ENCODE results near the gene FOSL1. TPM values are rescaled to one million over a fixed set of nuclear protein-coding genes. Genes with fewer than 3 reads are reported as not detected.

The FOSL1 gene
- total RNA-seq, 2 experiments from 2014 or later = 11.1 to 11.3 TPM

GRCh38 chr11:65887723-65888162 lies 12.4 kb downstream of the FOSL1 start:
- intact Hi-C loops (cut with DNase I, micrococcal nuclease) = loop anchor here (1.0 to 2.0 kb wide), 15 partner anchors 14 to 381 kb away; partner anchors contain the start of genes C11orf68 (in 2 of the 2), DRAP1 (in 2 of the 2), MUS81 (in 2 of the 2) and AP5B1 (in 1 of the 2)
- CTCF ChIA-PET = interaction anchor here (0.6 to 10.8 kb wide), 21 partner anchors 10 to 273 kb away, joined by 3 to 210 read pairs (median 5); partner anchors contain the start of genes CFL1, FOSL1, KAT5 and MUS81
- peak; percentile 1 for ATAC-seq

DNA sequence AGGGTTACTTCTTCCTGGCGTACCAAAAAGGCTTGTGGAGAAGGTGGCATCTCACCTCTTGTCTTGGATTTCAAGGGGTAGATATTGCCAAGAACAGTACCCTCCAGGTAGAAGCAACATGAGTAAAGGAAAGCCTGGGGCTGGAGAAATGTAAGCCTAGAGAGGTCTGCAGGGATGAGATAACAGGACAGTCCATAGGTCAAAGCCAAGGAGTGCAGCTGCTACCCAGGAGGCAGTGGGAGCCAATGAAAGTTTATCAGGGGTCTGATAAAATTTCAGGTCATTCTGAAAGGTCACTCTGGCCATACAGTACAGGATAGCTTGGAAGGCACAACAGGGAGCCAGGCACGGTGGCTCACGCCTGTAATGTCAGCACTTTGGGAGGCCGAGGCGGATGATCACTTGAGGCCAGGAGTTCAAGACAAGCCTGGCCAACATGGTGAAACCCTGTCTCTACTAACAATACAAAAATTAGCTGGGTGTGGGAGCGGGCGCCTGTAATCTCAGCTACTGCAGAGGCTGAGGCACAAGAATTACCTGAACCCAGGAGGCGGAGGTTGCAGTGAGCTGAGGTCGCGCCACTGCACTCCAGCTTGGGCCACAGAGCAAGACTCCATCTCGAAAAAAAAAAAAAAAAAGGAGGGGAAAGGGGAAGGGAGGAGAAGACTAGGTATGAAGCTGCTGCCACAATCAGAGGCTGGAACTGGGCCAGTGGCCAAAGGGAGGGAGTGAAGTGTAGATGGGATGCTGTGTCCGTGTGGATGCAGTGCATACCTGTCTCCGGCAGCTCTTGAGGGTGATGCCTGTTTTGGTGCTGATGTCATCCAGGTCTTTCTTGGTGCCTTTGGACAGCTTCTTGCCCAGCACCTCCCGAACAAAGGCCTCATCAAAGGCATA lies 13.1 kb downstream of the FOSL1 start:
- no peaks in the 10 kb centered on the region for H3K27me3 Mint-ChIP-seq
- intact Hi-C loops (cut with DNase I, micrococcal nuclease) = no loop called here
- H3K9me3 Mint-ChIP-seq (ENCODE audit: low read depth) = no peaks in the 10 kb centered on the region
- ATAC-seq (no peak), DNase-seq (no peak)
- POLR2A ChIA-PET = interaction anchor here (6.0 to 6.3 kb wide), 2 partner anchors 13 to 28 kb away, joined by 59 to 68 read pairs; partner anchors contain the start of genes CFL1, FOSL1 and MUS81
- H3K4me3 Mint-ChIP-seq = peak overlapping the region; percentile 94
- CTCF ChIA-PET = interaction anchor here (0.6 to 10.8 kb wide), 16 partner anchors 12 to 181 kb away, joined by 3 to 210 read pairs (median 5); partner anchors contain the start of genes CFL1, FOSL1, KAT5 and MUS81
- H3K36me3 Mint-ChIP-seq (ENCODE audit: low read depth) = peaks cover 34% of the 10 kb centered on the region
- H3K27ac Mint-ChIP-seq = peak overlapping the region; percentile 95
- peaks cover 45% of the 10 kb centered on the region for H3K4me1 Mint-ChIP-seq

More at GRCh38 chr11:65887723-65888162, 12.4 kb downstream of the FOSL1 start:
- no peaks in the 10 kb centered on the region for H3K9me3 Mint-ChIP-seq (ENCODE audit: low read depth)
- DNase-seq = peak; percentile 64
- H3K27ac Mint-ChIP-seq = peak overlapping the region; percentile 95
- peaks cover 52% of the 10 kb centered on the region for H3K4me1 Mint-ChIP-seq
- peak overlapping the region; percentile 94 for H3K4me3 Mint-ChIP-seq
- POLR2A ChIA-PET = interaction anchor here (0.6 to 6.3 kb wide), 7 partner anchors 13 to 255 kb away, joined by 4 to 68 read pairs (median 4); partner anchors contain the start of genes BANF1, CFL1, EIF1AD and FOSL1
- H3K27me3 Mint-ChIP-seq = no peaks in the 10 kb centered on the region
- peaks cover 41% of the 10 kb centered on the region for H3K36me3 Mint-ChIP-seq (ENCODE audit: low read depth)

DNA sequence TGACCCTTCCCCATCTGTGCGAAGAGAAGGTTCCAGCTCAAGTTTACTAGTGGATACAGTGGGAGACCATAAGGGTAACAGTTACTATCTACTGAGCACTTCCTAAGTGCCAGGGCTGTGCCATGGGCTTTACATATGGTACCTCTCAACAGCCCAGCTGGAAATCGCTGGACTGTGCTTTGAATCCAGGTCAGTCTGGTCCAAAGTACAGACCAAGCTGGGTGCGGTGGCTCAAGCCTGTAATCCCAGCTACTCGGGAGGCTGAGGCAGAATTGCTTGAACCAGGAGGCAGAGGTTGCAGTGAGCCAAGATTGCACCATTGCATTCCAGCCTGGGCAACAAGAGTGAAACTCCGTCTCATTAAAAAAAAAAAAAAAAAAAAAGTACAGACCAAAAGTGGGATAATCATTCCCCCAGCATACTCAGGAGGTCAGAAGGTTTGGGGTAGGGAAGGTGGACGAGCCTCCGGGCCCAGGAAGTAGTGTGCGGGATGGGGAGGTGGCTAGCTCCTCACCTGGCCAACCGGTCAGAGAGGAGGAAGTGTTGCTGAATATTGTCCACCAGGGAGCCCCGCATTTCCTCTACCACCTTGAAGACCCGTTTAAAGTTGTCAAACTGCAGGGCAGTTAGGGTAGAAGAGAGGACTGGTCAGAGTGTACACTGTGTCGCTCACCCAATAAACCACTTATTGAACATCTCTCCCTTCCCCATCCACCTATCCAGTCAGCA lies 14.2 kb downstream of the FOSL1 start:
- no peaks in the 10 kb centered on the region for H3K9me3 Mint-ChIP-seq (ENCODE audit: low read depth)
- ChIA-PET CTCF (interaction anchor here (0.6 to 10.8 kb wide), 26 partner anchors 8 to 233 kb away, joined by 3 to 210 read pairs (median 9); partner anchors contain the start of genes CFL1, FOSL1, KAT5 and MUS81), POLR2A (no interaction called here)
- H3K4me3 Mint-ChIP-seq = peak overlapping the region; percentile 94
- peaks cover 50% of the 10 kb centered on the region for H3K4me1 Mint-ChIP-seq
- DNase-seq = no peak
- no peak overlapping the region for H3K27ac Mint-ChIP-seq
- intact Hi-C loops (cut with DNase I, micrococcal nuclease) = no loop called here
- peaks cover 32% of the 10 kb centered on the region for H3K36me3 Mint-ChIP-seq (ENCODE audit: low read depth)
- H3K27me3 Mint-ChIP-seq = no peaks in the 10 kb centered on the region
- ATAC-seq = no peak

- CTCF ChIA-PET = interaction anchor here (0.7 to 10.8 kb wide), 41 partner anchors 8 to 383 kb away, joined by 3 to 210 read pairs (median 5); partner anchors contain the start of genes CFL1, FOSL1, KAT5 and MUS81
- no peaks in the 10 kb centered on the region for H3K27me3 Mint-ChIP-seq
- H3K27ac Mint-ChIP-seq = no peak overlapping the region
- POLR2A ChIA-PET = interaction anchor here (0.5 to 1.5 kb wide), 4 partner anchors 14 to 463 kb away, joined by 3 to 6 read pairs (median 4); partner anchors contain the start of gene NEAT1
- no peak overlapping the region for H3K4me3 Mint-ChIP-seq
- H3K9me3 Mint-ChIP-seq (ENCODE audit: low read depth) = no peaks in the 10 kb centered on the region
- peaks cover 32% of the 10 kb centered on the region for H3K36me3 Mint-ChIP-seq (ENCODE audit: low read depth)
- ATAC-seq (no peak), DNase-seq (no peak)
- intact Hi-C loops (cut with DNase I, micrococcal nuclease) = no loop called here
- H3K4me1 Mint-ChIP-seq = peaks cover 52% of the 10 kb centered on the region
Measured at GRCh38 chr11:65885231-65885630, 15.0 kb downstream of the FOSL1 start.

GRCh38 chr11:65884716-65885092 lies 15.5 kb downstream of the FOSL1 start:
- Mint-ChIP-seq H3K36me3 (ENCODE audit: low read depth) (peaks cover 32% of the 10 kb centered on the region), H3K4me3 (no peak overlapping the region), H3K27me3 (no peaks in the 10 kb centered on the region), H3K27ac (peak overlapping the region; percentile 76), H3K9me3 (ENCODE audit: low read depth) (no peaks in the 10 kb centered on the region), H3K4me1 (peaks cover 51% of the 10 kb centered on the region)
- intact Hi-C loops (cut with DNase I, micrococcal nuclease) = loop anchor here (1.0 kb wide), 3 partner anchors 24 to 138 kb away; partner anchors contain the start of gene MUS81 (in 1 of the 2)
- ChIA-PET CTCF (interaction anchor here (0.6 to 10.8 kb wide), 47 partner anchors 8 to 465 kb away, joined by 3 to 210 read pairs (median 4); partner anchors contain the start of genes BANF1, CFL1, FOSL1 and KAT5), POLR2A (interaction anchor here (0.5 to 1.5 kb wide), 5 partner anchors 13 to 462 kb away, joined by 3 to 6 read pairs (median 3); partner anchors contain the start of gene NEAT1)
- ATAC-seq (peak; percentile 57), DNase-seq (peak; percentile 91)

- CTCF ChIA-PET = interaction anchor here (0.6 to 10.8 kb wide), 43 partner anchors 10 to 464 kb away, joined by 3 to 210 read pairs (median 4); partner anchors contain the start of genes BANF1, CFL1, FOSL1 and KAT5
- H3K4me3 Mint-ChIP-seq = no peak overlapping the region
- no peak for ATAC-seq
- H3K27me3 Mint-ChIP-seq = no peaks in the 10 kb centered on the region
- H3K36me3 Mint-ChIP-seq (ENCODE audit: low read depth) = peaks cover 32% of the 10 kb centered on the region
- peaks cover 47% of the 10 kb centered on the region for H3K4me1 Mint-ChIP-seq
- intact Hi-C loops (cut with DNase I, micrococcal nuclease) = loop anchor here (1.0 kb wide), 3 partner anchors 24 to 138 kb away; partner anchors contain the start of gene MUS81 (in 1 of the 2)
- POLR2A ChIA-PET = interaction anchor here (0.7 to 1.5 kb wide), 3 partner anchors 12 to 169 kb away, joined by 3 to 6 read pairs (median 3); no protein-coding TSS in a partner anchor
- no peaks in the 10 kb centered on the region for H3K9me3 Mint-ChIP-seq (ENCODE audit: low read depth)
- peak overlapping the region; percentile 76 for H3K27ac Mint-ChIP-seq
- DNase-seq = no peak
Measured at GRCh38 chr11:65883786-65884715, 16.1 kb downstream of the FOSL1 start.

DNA sequence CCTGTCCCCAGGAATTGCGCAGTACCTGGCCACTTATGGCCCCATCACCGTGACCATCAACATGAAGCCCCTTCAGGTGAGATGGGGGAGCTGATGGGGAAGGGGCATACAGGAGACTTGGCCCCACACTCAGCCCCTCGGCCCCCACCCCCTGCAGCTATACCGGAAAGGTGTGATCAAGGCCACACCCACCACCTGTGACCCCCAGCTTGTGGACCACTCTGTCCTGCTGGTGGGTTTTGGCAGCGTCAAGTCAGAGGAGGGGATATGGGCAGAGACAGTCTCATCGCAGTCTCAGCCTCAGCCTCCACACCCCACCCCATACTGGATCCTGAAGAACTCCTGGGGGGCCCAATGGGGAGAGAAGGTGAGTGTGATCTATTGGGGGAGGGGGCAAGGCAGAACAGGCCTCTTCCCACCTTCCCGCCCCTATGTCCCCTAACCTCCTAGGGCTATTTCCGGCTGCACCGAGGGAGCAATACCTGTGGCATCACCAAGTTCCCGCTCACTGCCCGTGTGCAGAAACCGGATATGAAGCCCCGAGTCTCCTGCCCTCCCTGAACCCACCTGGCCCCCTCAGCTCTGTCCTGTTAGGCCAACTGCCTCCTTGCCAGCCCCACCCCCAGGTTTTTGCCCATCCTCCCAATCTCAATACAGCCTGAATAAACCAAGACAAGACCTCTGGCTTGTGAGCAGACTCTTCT lies 17.0 kb downstream of the FOSL1 start:
- H3K27ac Mint-ChIP-seq = no peak overlapping the region
- ChIA-PET POLR2A (no interaction called here), CTCF (interaction anchor here (1.0 to 8.5 kb wide), 11 partner anchors 9 to 111 kb away, joined by 3 to 113 read pairs (median 12); partner anchors contain the start of genes FOSL1 and MUS81)
- H3K4me1 Mint-ChIP-seq = peaks cover 46% of the 10 kb centered on the region
- no peak overlapping the region for H3K4me3 Mint-ChIP-seq
- H3K36me3 Mint-ChIP-seq (ENCODE audit: low read depth) = peaks cover 31% of the 10 kb centered on the region
- no peaks in the 10 kb centered on the region for H3K27me3 Mint-ChIP-seq
- DNase-seq = no peak
- intact Hi-C loops (cut with DNase I, micrococcal nuclease) = no loop called here
- no peaks in the 10 kb centered on the region for H3K9me3 Mint-ChIP-seq (ENCODE audit: low read depth)
- no peak for ATAC-seq

DNA sequence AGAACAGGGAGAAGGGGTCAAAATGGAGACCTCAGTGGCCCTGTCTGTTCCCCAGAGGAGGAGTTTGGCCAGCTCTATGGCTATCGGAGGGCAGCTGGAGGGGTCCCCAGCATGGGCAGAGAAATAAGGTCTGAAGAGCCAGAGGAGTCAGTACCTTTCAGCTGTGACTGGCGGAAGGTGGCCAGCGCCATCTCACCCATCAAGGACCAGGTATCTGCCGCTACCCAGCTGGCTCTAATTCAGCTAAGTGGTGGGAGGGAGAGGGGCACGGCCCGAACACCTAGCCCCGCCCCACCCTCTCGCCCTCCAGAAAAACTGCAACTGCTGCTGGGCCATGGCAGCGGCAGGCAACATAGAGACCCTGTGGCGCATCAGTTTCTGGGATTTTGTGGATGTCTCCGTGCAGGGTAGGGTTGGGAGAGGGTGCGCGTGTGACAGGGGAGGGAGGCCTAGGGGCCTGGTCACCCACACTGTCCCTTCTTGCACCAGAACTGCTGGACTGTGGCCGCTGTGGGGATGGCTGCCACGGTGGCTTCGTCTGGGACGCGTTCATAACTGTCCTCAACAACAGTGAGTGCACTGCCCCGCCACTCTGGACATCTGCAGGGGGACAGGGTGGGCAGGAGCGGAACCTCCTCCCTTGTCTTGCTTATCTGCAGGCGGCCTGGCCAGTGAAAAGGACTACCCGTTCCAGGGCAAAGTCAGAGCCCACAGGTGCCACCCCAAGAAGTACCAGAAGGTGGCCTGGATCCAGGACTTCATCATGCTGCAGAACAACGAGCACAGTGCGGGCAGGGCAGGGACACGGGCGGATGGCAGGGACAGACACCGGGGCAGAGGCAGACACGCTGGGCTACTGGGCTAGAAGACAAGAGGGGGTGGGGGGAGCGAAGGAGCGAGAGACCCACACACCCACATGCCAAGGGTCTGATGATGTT lies 17.8 kb downstream of the FOSL1 start:
- Mint-ChIP-seq H3K27me3 (no peaks in the 10 kb centered on the region), H3K27ac (no peak overlapping the region), H3K36me3 (ENCODE audit: low read depth) (peaks cover 28% of the 10 kb centered on the region), H3K9me3 (ENCODE audit: low read depth) (no peaks in the 10 kb centered on the region), H3K4me3 (no peak overlapping the region), H3K4me1 (peaks cover 40% of the 10 kb centered on the region)
- ATAC-seq = no peak
- DNase-seq = no peak
- ChIA-PET CTCF (interaction anchor here (1.0 to 2.2 kb wide), 5 partner anchors 12 to 340 kb away, joined by 3 to 7 read pairs (median 4); partner anchors contain the start of gene MUS81), POLR2A (no interaction called here)
- intact Hi-C loops (cut with DNase I, micrococcal nuclease) = no loop called here

Measured in activated CD4-positive, alpha-beta T cell treated with anti-CD3 and anti-CD28 coated beads for 36 hours (primary cell).